Astrocyte (in vitro differentiated cells and primary cell): ENCODE measurements around the gene NUDT21.

Experiments used
- CTCF ChIP-seq: IDR thresholded peaks from 2 replicates; pipeline ENCODE4 v1.5.1; 2011; ENCODE audit warnings: low read depth, mild to moderate bottlenecking, inconsistent platforms, low read length, moderate library complexity; ENCODE audit not compliant: insufficient read depth
- EZH2 ChIP-seq: IDR thresholded peaks from 2 replicates; pipeline ENCODE4 v1.6.1; 2012; ENCODE audit warnings: mild to moderate bottlenecking, low read length, inconsistent platforms; ENCODE audit not compliant: insufficient read depth

- TF ChIP-seq CTCF (no peak), EZH2 (no peak)
These were observed 62.9 kb downstream of the NUDT21 start for GRCh38 chr16:56388209-56388608.
